Fibroblast of mammary gland (primary cell): ENCODE measurements around the gene RASSF1.

Experiments used
- DNase-seq: peaks from one replicate; pipeline ENCODE4 v3.0.0-alpha.2; 2010; ENCODE audit warnings: low read depth
- H3K4me3 ChIP-seq: 2 replicates; pipeline ENCODE4 v1.5.1; 2011; ENCODE audit warnings: low read depth, mild to moderate bottlenecking, low read length, moderate library complexity; ENCODE audit not compliant: control insufficient read depth
- TF ChIP-seq, protein P1 (sequence below): conservative IDR thresholded peaks from 2 replicates; pipeline ENCODE4 v1.5.1; 2011; ENCODE audit warnings: low read depth, low read length, inconsistent platforms; ENCODE audit not compliant: control insufficient read depth, insufficient read depth

The RASSF1 gene

DNA sequence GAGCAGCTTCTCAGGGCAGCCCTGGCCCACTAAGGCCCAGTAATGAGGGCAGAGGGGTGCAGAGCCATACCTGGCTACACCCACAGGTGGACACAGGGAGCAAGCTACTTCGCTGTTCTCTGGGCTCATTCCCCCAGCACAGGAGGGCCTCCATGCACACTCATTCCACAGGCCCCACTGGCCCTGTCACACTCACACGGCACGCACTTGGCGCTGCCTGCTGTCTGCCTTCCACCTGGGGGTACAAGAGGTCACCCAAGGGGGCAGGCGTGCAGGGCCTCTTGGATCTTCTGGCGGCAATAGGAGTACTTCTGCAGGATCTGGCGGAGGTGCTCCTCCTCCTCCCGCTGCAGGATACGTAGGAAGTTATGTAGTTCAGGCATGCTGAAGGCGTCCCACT, 10.3 kb downstream of the RASSF1 start:
- TF ChIP-seq, protein P1, sequence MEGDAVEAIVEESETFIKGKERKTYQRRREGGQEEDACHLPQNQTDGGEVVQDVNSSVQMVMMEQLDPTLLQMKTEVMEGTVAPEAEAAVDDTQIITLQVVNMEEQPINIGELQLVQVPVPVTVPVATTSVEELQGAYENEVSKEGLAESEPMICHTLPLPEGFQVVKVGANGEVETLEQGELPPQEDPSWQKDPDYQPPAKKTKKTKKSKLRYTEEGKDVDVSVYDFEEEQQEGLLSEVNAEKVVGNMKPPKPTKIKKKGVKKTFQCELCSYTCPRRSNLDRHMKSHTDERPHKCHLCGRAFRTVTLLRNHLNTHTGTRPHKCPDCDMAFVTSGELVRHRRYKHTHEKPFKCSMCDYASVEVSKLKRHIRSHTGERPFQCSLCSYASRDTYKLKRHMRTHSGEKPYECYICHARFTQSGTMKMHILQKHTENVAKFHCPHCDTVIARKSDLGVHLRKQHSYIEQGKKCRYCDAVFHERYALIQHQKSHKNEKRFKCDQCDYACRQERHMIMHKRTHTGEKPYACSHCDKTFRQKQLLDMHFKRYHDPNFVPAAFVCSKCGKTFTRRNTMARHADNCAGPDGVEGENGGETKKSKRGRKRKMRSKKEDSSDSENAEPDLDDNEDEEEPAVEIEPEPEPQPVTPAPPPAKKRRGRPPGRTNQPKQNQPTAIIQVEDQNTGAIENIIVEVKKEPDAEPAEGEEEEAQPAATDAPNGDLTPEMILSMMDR = no peak
- no peak overlapping the region for H3K4me3 ChIP-seq
- no peak for DNase-seq

DNA sequence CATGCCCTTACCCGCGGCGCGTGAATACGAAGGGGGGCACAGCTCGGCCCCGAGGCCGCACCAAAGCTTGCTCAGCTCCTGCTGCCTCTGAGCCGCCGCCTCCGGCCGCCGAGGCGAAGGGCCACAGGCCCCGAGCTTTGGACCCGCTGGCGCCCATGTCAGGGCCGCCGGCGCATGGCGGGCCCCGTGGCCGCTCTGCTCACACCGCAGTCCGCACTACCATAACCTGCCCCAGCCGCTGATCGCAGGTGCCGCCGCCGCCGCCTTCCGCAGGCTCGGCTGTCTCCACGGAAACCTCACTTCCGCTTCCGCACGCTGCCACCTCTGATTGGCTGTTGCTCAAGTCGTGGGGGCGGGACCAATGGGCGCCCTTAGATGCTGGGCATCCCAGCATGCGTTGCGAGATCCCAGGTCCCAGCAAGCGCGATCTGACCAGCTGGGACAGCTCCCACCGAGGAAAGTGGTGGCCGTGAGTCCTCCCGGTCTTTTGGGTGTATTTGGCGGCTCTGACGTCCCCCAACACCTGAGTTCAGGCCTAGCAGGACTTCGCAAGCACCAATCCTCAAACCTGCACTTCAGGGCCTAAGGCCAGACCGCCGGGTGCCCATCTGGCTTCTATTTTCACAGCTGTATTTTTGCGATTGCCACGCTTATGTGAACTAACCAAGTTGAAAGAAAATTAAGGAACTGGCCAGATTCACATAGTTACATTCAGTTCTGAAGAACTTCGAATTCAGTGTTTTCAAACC, 12.5 kb downstream of the RASSF1 start, which contains the start of gene TUSC2:
TUSC2 (minus strand) TSS at position 281 of the 749 bp plus-strand sequence; CDS start at position 157, 124 bp downstream.
- peak; percentile 93 for DNase-seq
- peak within 1 kb of the TSS; percentile 76 for H3K4me3 ChIP-seq
- TF ChIP-seq, protein P1 = no peak

DNA sequence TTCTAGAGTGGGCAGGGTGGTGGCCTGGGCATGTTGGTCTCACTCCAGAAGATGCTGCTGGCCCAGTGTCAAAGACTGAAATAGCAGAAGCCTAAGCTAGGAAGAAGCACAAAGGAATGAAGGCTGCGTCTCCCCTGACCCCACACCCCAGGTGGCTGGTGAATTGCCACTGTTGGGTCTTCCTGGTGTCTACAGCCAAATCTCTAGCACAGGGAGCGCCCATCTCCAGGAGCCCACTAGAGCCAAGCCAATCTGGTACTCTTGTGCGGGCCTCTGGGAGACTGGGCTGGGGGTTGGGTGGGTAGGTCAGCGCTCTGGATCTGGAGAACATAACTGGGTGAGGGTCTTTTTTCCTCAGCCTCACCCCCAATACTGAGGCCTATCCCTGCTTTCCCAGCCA, 13.5 kb downstream of the RASSF1 start:
- no peak for DNase-seq
- TF ChIP-seq, protein P1 = no peak
- H3K4me3 ChIP-seq = peak overlapping the region; percentile 76

DNA sequence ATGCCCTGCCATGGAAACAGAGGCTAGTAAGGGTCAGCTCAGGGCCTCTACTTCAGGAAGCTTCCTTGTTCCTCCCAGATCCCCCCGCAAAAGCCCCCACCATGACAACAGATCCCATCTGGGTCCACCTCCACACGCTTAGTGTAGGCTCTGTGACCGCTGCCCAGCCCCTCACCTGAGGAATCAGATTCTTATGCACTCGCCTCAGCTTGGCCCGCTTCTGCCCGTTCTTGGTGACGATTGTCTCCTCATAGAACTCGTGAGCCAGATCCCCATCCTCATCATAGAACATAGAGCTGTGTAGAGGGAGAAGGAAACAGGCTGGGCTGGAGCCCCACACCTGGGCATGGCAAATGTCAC, 14.5 kb downstream of the RASSF1 start:
- H3K4me3 ChIP-seq = no peak overlapping the region
- TF ChIP-seq, protein P1 = no peak
- no peak for DNase-seq

DNA sequence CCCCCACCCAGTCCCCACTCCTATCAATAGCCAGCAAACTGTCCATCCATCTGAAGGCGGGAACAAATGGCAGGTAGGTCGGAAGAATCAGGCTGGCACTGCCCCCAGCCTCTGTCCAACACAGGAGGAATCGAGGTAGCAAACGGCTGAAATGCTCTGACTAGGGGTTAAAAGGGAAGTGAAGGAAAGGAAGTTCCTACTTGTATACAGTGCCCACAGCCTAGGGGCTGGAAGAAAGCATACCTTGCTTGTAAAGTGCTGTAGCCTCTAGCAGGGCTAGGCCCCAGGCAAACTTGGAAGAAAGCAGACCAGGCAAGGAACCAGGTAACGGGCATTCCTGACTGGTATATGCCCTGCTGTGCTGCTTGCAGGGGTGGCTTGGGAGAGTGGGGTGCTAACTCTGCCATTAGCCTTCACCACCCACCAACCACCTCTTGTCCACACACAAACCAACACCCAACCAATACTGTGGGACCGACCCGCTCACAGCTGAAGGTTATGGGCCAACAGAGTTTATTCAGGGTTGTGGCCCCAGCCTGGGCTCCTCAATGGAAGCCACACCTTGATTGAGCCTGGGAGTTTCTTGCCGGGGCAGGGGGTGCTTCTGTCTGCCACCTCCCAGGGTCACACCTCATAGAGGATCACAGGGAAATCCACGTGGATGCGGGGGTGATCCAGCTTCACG, 15.0 kb downstream of the RASSF1 start:
- TF ChIP-seq, protein P1 = no peak
- DNase-seq = no peak
- no peak overlapping the region for H3K4me3 ChIP-seq

DNA sequence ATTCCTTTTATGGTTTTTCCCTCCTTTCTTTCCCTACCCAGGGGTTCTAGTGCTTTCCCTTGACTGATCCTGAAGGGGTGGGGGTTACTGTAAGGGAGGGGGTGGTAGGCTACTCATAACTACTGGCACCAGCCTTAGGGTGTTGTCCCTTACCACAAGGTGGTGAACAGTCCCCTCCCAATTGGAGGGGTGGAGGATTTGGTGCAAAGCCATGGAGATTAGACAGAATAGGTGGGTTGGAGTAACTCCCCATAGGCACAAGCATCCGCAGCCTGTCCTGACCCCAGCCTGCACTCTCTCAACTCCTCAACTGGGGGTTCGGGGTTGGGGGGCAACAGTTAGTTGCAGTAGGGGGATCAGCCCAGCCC, 15.5 kb downstream of the RASSF1 start:
- no peak for DNase-seq
- TF ChIP-seq, protein P1 = no peak
- no peak overlapping the region for H3K4me3 ChIP-seq
